Measurements from ENCODE around the gene IL17RA.
"Not testable (repeated sequence)": the region's sequence is repeated elsewhere in the genome, so short reads cannot be mapped to it uniquely, and the experiment has no call there.

The IL17RA gene

GRCh38 chr22:17118342-17118741, 33.5 kb downstream of the IL17RA start:
- in situ Hi-C loops (cut with MboI; ENCODE audit: low sequenced_read_pairs), result no loop called here

GRCh38 chr22:17119481-17120202, 34.8 kb downstream of the IL17RA start:
- in situ Hi-C loops (cut with MboI; ENCODE audit: low sequenced_read_pairs), result no loop called here

- in situ Hi-C loops (cut with MboI; ENCODE audit: low sequenced_read_pairs), result no loop called here
Measured at GRCh38 chr22:17120281-17120680, 35.5 kb downstream of the IL17RA start.

GRCh38 chr22:17120711-17121232, 36.0 kb downstream of the IL17RA start:
- in situ Hi-C loops (cut with MboI; ENCODE audit: low sequenced_read_pairs), result no loop called here

GRCh38 chr22:17121233-17122195, 36.7 kb downstream of the IL17RA start, which contains the start of gene TMEM121B:
TSS of gene TMEM121B (minus strand) at chr22:17121360. CDS start at chr22:17121127, 233 bp downstream.
- in situ Hi-C loops (cut with MboI; ENCODE audit: low sequenced_read_pairs), result no loop called here

- in situ Hi-C loops (cut with MboI; ENCODE audit: low sequenced_read_pairs), result no loop called here
Measured at GRCh38 chr22:17130199-17130598, 45.4 kb downstream of the IL17RA start.

GRCh38 chr22:17131686-17132085, 46.9 kb downstream of the IL17RA start:
- in situ Hi-C loops (cut with MboI; ENCODE audit: low sequenced_read_pairs), result no loop called here

GRCh38 chr22:17132112-17132511, 47.3 kb downstream of the IL17RA start:
- in situ Hi-C loops (cut with MboI; ENCODE audit: low sequenced_read_pairs), result no loop called here

- in situ Hi-C loops (cut with MboI; ENCODE audit: low sequenced_read_pairs), result no loop called here
Measured at GRCh38 chr22:17133137-17133536, 48.3 kb downstream of the IL17RA start.

- in situ Hi-C loops (cut with MboI; ENCODE audit: low sequenced_read_pairs), result no loop called here
Measured at GRCh38 chr22:17135153-17135760, 50.5 kb downstream of the IL17RA start.

GRCh38 chr22:17137170-17137569, 52.4 kb downstream of the IL17RA start:
- in situ Hi-C loops (cut with MboI; ENCODE audit: low sequenced_read_pairs), result no loop called here

GRCh38 chr22:17137861-17138425, 53.1 kb downstream of the IL17RA start:
- in situ Hi-C loops (cut with MboI; ENCODE audit: low sequenced_read_pairs), result no loop called here

- in situ Hi-C loops (cut with MboI; ENCODE audit: low sequenced_read_pairs), result no loop called here
Measured at GRCh38 chr22:17138513-17138912, 53.7 kb downstream of the IL17RA start.

- in situ Hi-C loops (cut with MboI; ENCODE audit: low sequenced_read_pairs), result no loop called here
Measured at GRCh38 chr22:17140022-17140421, 55.2 kb downstream of the IL17RA start.

GRCh38 chr22:17140826-17141766, 56.3 kb downstream of the IL17RA start:
- in situ Hi-C loops (cut with MboI; ENCODE audit: low sequenced_read_pairs), result no loop called here

- in situ Hi-C loops (cut with MboI; ENCODE audit: low sequenced_read_pairs), result no loop called here
Measured at GRCh38 chr22:17143101-17143500, 58.3 kb downstream of the IL17RA start.

- in situ Hi-C loops (cut with MboI; ENCODE audit: low sequenced_read_pairs), result no loop called here
Measured at GRCh38 chr22:17143826-17144225, 59.0 kb downstream of the IL17RA start.

GRCh38 chr22:17145021-17145680, 60.4 kb downstream of the IL17RA start:
- in situ Hi-C loops (cut with MboI; ENCODE audit: low sequenced_read_pairs), result no loop called here

- in situ Hi-C loops (cut with MboI; ENCODE audit: low sequenced_read_pairs), result not testable (repeated sequence)
Measured at GRCh38 chr22:17147458-17147857, 62.7 kb downstream of the IL17RA start.

Measured in HL-60/S4 treated with phorbol 12-myristate 13-acetate at 8.2 ng/mL for 4 days and 3 days (cell line).